H1 (cell line): ENCODE results near the gene CFAP97. TPM values are rescaled to one million over a fixed set of nuclear protein-coding genes. Genes with fewer than 3 reads are reported as not detected.

Source experiments
- ASH2L ChIP-seq: fragments of 200-600, 300-600 bp; sonication (generic); IDR thresholded peaks from one replicate; pipeline ENCODE4 v1.7.1; 2017; ENCODE audit warnings: low read length
- CREB1 ChIP-seq: IDR thresholded peaks from 2 replicates; pipeline ENCODE4 v1.6.1; 2012; ENCODE audit warnings: inconsistent platforms
- HDAC2 ChIP-seq, 2 experiments: fragments of 300-600 bp in 1 of 2; sonication (generic) in 1 of 2; IDR thresholded peaks; 2 replicates each; pipeline ENCODE4 v1.6.1; 2011 to 2012; ENCODE audit warnings: low read depth in 2 of 2, low read length in 2 of 2, mild to moderate bottlenecking in 2 of 2, moderate library complexity in 2 of 2, borderline replicate concordance in 1 of 2, inconsistent platforms in 1 of 2
- POLR2AphosphoS5 ChIP-seq: IDR thresholded peaks from 2 replicates; pipeline ENCODE4 v1.6.1; 2011; ENCODE audit warnings: low read depth, low read length
- SRF ChIP-seq: IDR thresholded peaks from 2 replicates; pipeline ENCODE4 v1.6.1; 2011; ENCODE audit warnings: mild to moderate bottlenecking, low read depth, low read length, moderate library complexity
- polyA plus RNA-seq, 7 experiments: library from polyadenylated mRNA; depleted of rRNA in 3 of 7; stranded (reverse) in 5 of 7; unstranded in 2 of 7; fragments of >200 nt in 5 of 7; fragments of 200-250 nt in 2 of 7; gene quantifications; 1 replicate in 5 of 7; 2 replicates in 1 of 7; 4 replicates in 1 of 7; pipeline versions ENCODE4 v1.2.1 to v1.2.3, GENCODE V29; 2011 to 2013; ENCODE audit warnings: missing spikeins in 2 of 7, mixed read lengths in 2 of 7
- total RNA-seq: library from RNA; stranded (reverse); fragmentation: NEBNext Ultra II Directional; extraction: Animal tissue kit (Norgen Biotek cat#: 25700); gene quantifications from 2 replicates; pipeline ENCODE4 v1.2.1, GENCODE V29; 2021
- TF ChIP-seq, protein P1 (sequence below): IDR thresholded peaks from 2 replicates; pipeline ENCODE4 v1.6.1; 2012; ENCODE audit warnings: inconsistent platforms

The CFAP97 gene
- total and polyA plus RNA-seq, 2 of the 8 experiments (the other 6 are each of a cell fraction or from before 2014, with no cell fraction given): 9.2 to 40.4 TPM

DNA sequence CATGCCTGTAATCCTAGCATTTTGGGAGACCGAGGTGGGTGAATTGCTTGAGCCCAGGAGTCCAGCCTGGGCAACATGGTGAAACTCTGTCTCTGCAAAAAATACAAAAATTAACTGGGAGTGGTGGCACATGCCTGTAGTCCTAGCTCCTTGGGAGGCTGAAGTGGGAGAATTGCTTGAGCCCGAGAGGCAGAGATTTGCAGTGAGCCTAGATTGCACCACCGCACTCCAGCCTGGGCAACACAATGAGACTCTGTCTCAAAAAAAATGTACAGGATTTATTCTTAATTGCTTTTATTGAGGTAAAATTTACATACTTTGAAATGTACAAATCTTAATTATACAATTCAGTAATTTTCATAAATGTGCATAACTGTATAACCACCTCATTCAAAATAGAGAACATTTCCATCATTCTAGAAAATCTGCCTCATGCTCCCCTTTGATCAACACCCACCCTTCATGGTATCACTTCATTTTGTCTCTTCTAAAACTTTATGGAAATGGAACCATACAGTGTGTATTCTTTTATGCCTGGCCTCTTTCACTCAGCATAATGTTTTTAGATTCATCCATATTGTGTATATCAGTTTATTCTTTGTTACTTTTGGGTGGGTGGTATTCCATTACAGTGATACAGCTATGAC, 44.7 kb upstream of the CFAP97 start (continued):
- TF ChIP-seq HDAC2 (IDR thresholded peaks at IDR 0.05; ENCODE audit: borderline replicate concordance in 1 of 2, low read depth in 2 of 2, low read length in 2 of 2) (no peak), ASH2L (no peak), POLR2AphosphoS5 (no peak), SRF (no peak), CREB1 (no peak)
- TF ChIP-seq, protein P1, sequence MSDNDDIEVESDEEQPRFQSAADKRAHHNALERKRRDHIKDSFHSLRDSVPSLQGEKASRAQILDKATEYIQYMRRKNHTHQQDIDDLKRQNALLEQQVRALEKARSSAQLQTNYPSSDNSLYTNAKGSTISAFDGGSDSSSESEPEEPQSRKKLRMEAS: no peak
